ENCODE data around the gene ENPP3.

ENPP3 gene

DNA sequence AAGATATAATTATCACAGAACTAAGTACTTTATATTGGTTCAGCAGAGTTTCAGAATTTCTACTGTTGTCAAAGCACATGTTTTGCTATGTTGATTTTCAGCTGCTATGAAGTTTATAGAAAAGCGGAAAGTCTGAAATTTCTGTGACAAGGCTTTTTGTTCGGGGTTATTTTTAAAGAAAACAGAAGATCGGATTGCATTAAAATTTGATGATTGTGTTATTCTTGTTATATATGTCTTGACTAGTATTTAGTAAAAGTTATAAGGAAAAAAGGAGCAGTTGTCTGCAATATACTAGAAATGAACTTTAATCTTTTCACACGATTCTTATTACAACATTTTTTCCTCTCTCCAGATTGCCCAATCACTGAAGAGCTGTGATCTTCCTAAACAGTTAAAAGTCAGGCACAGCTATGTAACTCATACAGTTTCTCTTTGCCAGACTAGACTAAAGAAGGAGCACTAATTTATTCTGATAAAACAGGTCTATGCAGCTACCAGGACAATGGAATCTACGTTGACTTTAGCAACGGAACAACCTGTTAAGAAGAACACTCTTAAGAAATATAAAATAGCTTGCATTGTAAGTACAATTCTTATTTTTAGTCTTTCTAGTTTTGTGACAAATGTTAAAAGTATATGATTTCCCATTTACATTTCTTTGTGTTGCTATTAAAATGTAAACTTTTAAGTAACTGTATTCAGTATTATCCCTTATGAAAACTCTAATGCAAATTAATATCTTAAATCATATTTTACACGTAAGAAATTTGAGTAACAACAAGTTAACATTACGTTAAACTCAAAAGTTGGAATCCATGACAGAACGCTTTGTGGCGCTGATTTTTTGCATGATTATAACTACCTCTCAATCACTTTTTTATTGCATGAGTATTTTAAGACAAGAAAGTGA lies at the start of gene ENPP3:
Gene ENPP3 (plus strand): TSS at position 423 of the 913 bp plus-strand sequence. CDS start 83 bp downstream, at position 506.
- DNase-seq (ENCODE audit: extremely low spot score, insufficient read length, low read depth) (no peak), FAIRE-seq (no peak)

DNA sequence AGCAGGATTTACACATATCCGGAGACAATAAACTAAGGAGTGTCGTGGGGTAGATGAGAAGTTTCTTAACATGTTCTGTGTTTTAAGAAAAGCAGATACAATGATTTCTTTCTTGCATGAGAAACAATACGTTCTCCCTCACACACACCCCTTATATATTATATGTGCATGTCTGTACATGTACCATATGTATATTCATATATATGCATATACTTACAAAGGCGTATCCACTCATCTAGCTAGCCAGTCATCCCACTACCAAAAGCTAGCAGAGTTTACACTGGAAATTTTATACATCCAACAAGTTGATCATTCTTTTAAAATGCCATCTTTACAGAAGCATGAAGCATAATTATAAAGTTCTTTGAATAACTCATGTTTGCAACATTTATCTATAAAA lies 49.2 kb upstream of the ENPP3 start:
- FAIRE-seq, result no peak

GRCh38 chr6:131588643-131589042 lies 48.5 kb upstream of the ENPP3 start:
- FAIRE-seq, result no peak
- no peak for DNase-seq (ENCODE audit: extremely low spot score, insufficient read length, low read depth)

More for the DNA sequence above, 49.2 kb upstream of the ENPP3 start:
- no peak for DNase-seq (ENCODE audit: extremely low spot score, insufficient read length, low read depth)

DNA sequence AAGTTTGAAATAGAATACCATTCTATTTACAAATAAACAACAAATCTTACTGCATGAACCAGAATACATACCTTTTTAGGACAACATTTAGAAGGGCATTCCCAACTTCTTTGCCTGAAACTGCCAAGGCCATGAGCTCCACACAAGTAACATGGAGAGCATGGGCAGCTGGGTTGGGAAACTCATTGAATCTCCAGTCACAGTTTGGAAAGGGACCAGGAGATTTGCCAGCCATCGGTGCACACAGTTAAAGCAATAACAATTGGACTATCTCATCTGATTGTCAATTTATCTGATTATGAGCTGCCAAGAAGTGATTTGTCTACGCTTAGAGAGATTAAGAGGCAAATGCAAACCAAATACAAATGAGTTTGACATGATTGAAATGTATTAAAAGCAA lies 44.2 kb upstream of the ENPP3 start:
- DNase-seq (ENCODE audit: extremely low spot score, insufficient read length, low read depth) (no peak), FAIRE-seq (no peak)

DNA sequence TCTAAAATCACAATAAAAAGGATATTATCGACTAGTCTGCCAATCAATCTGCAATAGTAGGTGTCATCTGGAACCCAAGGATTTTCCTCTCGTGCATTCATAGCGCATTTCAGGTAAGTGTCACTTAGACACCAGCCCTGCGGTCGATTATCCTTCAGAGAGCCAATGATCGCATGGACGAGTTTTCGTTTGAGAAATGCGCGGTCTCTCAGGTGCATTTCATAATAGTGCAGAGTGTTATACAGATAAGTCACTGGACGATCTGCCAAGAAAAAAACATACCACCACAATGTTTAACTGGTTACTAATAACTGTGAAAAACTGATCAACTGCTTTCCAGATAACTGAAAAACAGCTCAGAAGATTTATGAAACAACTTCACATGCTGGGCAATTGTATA lies 43.0 kb upstream of the ENPP3 start:
- FAIRE-seq, result no peak

DNA sequence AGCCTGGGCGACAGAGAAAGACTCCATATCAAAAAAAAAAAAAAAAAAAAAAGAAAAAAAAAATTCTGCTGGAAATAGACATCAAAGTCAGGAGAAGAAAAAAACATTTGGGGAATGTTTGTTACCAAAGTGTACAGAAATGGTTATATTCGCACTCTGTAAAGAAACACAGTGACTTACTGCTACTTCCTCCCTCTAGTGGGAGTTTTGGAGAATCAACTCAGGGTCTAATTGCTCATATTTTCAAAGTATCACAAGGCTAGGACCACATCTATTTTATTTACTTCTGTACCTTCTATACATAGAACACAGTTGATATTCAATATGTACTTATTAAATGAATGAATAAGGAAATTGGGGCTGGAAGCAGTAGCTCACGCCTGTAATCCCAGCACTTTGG lies 39.7 kb upstream of the ENPP3 start:
- FAIRE-seq (no peak), DNase-seq (ENCODE audit: extremely low spot score, insufficient read length, low read depth) (no peak)

More for the DNA sequence above, 43.0 kb upstream of the ENPP3 start:
- no peak for DNase-seq (ENCODE audit: extremely low spot score, insufficient read length, low read depth)

DNA sequence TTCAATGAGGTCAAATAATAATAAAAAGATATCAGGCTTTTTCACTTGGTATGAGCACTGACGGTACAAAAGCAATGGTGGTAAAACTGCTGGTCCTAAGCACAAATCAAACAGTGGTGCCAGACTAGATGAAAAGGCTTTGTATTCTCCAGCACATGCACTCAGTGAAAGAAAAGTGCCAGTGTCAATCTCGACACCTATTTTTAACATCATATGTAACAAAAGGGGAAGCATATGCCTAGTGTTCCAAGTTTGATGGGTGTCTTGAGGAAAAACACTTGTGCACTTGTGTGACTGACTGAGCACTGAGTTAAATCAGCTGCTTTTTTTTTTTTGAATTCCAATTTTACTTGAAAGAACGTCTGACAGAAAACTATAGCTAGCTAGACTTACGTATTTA lies 36.4 kb upstream of the ENPP3 start:
- DNase-seq (ENCODE audit: extremely low spot score, insufficient read length, low read depth) (no peak), FAIRE-seq (no peak)

DNA sequence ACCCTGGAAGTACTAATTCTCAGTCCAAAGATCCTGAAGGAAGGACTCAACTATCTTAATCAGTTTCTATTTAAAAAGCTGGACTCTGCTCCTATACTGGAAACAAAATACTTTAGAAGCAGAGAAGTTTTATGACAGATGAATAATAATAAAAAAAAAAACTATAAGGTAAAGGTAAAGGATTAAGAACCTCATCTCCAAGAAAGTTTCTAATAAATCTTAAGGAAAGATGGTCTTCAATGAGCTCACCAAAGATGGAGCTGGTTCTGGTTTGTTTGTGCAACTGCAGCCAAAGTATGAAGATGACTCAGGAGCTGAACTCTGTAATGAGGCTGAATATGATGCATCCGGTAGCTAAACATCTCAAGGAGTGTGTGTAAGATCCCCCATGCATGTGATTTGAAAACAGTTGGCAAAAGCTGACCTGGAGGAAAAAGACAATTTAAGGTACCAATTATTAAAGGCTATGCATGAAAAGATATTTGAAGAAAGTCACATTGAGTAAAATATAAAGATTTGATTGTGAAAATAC lies 34.3 kb upstream of the ENPP3 start:
- DNase-seq (ENCODE audit: extremely low spot score, insufficient read length, low read depth) (no peak), FAIRE-seq (no peak)

- DNase-seq (ENCODE audit: extremely low spot score, insufficient read length, low read depth), result no peak
- no peak for FAIRE-seq
Measured at GRCh38 chr6:131613296-131613925, 23.7 kb upstream of the ENPP3 start.

DNA sequence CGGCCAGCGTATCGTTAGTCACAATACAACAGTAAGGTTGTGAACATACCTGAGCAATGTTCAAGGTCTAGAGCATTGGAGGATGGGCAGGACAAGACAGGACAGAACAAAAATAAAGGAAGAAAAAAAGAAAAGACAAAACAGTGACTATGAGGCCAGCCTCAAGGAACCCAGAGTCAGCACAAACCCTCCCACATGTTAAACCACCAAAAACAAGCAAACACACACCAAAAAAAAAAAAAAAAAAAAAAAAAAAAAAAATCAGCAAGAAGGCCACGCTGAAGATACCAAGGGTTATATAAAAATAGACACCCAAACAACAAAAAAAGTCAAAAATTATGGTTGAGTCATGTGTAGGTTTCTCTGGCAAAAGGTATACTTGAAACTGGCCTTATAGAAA lies 21.8 kb upstream of the ENPP3 start:
- no peak for DNase-seq (ENCODE audit: extremely low spot score, insufficient read length, low read depth)
- FAIRE-seq, result no peak

DNA sequence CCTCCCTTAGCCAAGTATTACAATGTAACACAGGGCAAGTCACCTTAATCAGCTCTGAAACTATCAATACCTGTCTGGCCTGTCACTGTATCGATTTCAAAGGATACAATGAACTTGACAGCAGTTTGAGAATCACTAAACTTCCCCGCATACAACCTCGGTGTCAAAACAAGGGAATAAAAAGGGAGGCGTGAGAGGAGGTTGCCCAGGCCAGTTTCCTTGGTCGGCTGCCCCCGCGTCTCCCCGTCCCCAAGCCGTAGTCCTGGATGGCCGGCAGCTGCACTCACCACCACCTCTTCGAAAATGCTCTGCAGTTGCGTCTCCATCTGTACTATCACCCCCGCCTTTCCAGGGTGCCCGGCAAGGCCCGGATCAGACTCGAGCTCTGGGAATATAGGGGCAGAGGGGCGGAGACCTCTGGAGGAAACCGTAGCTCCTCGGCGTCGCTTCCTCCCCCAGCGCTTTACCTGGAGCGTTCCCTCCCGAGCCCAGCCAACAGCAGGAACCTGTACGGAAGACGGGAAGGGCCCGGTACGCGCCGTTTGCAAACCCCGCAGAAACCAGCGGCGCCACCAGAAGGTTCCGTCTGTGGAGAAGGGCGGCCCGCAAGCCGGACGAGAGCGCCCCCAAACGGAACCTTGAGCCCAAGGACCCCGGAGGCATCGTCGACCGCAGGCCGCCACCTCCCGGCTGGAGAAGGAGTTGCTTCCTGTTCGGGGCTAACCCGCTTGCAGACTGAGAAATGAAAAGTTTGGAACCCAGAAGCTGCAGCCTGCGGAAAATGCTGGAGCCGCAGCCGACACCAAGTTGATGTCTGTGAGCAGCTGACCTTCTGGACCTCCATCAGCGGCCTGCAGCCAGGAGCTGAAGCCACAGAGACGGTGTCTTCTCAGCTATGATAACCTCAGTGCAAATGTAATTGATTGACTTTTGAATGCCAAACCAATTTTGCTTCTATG lies 9.1 kb upstream of the ENPP3 start, which contains the start of gene MED23:
Gene MED23 (minus strand): TSS at position 519 of the 959 bp plus-strand sequence. CDS start 193 bp downstream, at position 326.
- peak; percentile 80 for DNase-seq (ENCODE audit: extremely low spot score, insufficient read length, low read depth)
- FAIRE-seq, result peak; percentile 92

GRCh38 chr6:131628726-131629125 lies 8.4 kb upstream of the ENPP3 start:
- no peak for FAIRE-seq
- DNase-seq (ENCODE audit: extremely low spot score, insufficient read length, low read depth), result no peak

DNA sequence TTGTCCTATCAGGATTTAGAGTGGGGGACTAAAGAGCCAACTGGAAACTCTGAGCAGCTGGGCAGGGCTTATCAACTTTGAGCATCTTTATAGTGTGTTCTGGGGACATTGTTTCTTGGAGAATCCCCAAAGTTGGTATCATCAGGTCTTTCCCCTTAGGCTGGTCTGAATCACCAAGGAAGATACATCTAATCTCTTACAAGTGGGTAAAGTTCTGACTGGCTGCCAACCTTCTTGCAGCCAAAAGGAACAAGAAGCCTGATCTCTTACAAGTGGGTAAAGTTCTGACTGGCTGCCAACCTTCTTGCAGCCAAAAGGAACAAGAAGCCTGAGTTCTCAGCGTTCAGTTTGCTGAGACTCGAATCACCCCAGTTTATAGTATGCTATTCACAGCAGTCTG lies 7.5 kb upstream of the ENPP3 start:
- FAIRE-seq, result no peak
- DNase-seq (ENCODE audit: extremely low spot score, insufficient read length, low read depth), result no peak

DNA sequence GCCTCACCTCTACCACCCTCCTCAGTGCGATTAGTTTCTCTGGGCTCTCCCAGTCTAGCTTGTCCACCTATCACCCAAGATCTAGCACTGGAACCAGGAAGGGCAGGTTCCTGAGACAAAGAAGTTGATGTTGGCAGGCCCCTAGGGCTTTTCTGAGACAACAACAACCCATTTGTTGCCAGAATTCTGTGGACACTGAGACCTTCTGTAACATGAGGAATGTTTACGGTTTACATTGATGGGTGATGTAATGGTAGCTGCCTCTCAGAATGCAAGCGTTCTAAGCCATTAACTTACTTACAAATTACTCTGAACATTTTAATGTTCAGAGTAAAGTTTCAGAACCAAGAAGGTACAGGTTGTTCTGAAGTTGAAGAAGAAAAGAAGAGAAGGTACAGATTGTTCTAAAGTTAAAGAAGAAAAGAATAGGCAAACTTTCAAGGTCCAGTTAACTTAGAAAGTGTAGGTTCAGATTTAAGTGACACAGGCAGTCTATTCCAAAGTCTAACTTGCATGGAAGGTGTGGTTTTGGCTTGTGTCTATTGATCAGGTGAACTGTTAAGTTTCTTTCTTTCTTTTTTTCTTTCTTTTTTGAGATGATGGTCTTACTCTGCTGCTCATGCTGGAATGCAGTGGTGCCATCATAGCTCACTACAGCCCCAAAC lies 5.3 kb upstream of the ENPP3 start:
- FAIRE-seq (no peak), DNase-seq (ENCODE audit: extremely low spot score, insufficient read length, low read depth) (no peak)

DNA sequence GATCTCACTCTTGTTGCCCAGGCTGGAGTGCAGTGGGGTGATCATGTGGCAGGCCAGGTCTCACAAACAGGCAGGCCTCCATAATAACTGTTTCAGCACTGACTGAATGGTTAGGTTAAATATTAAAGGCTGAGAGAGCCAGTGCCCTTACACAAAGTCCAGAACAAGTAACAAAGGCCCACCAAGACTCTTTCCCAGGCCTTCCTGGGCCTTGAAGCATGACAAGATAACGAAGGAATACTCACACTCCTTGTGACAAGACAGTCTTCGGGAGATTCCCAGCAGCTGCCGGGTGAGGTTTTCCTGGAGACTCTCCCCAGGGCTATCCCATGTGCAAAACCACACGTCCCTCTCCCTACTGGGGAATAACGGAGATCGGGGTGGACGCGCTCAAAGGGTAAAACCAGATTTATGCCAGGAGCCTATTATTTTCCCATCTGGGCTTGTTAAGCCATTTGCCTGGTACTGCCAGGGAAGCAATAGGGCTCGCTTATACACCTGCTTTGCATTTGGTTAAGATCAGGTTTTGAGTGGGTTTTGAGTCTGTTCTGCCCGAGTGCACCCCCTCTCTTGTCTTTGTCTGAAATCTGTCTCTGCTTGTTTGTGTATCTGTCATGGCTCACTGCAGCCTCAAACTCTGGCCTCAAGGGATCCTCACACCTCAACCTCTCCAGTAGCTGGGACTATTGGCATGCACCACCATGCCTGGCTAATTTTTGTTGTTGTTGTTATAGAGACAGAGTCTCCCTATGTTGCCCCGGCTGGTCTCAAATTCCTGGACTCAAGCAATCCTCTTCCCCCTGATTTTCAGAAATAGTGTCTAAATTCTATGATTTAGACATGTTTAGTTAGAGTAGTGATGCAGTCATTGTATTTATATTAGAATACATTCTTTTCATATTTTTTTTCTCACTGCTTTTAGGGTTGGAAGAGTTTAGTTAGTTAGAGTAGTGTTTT lies 1.4 kb upstream of the ENPP3 start:
- peak; percentile 73 for FAIRE-seq
- peak; percentile 8 for DNase-seq (ENCODE audit: extremely low spot score, insufficient read length, low read depth)

- DNase-seq (ENCODE audit: extremely low spot score, insufficient read length, low read depth) (no peak), FAIRE-seq (no peak)
Measured at GRCh38 chr6:131638013-131638412, 911 bp downstream of the ENPP3 start.

- FAIRE-seq (peak; percentile 76), DNase-seq (ENCODE audit: extremely low spot score, insufficient read length, low read depth) (no peak)
Measured at GRCh38 chr6:131640100-131640499, 3.0 kb downstream of the ENPP3 start.

GRCh38 chr6:131640576-131640975 lies 3.5 kb downstream of the ENPP3 start:
- FAIRE-seq (no peak), DNase-seq (ENCODE audit: extremely low spot score, insufficient read length, low read depth) (no peak)
